ENCODE results near the gene FDX2.
A peak's percentile ranks its signal among the peaks of the same experiment; 100 is the strongest.
"Not testable (repeated sequence)": the region's sequence is repeated elsewhere in the genome, so short reads cannot be mapped to it uniquely, and the experiment has no call there.

Gene FDX2

DNA sequence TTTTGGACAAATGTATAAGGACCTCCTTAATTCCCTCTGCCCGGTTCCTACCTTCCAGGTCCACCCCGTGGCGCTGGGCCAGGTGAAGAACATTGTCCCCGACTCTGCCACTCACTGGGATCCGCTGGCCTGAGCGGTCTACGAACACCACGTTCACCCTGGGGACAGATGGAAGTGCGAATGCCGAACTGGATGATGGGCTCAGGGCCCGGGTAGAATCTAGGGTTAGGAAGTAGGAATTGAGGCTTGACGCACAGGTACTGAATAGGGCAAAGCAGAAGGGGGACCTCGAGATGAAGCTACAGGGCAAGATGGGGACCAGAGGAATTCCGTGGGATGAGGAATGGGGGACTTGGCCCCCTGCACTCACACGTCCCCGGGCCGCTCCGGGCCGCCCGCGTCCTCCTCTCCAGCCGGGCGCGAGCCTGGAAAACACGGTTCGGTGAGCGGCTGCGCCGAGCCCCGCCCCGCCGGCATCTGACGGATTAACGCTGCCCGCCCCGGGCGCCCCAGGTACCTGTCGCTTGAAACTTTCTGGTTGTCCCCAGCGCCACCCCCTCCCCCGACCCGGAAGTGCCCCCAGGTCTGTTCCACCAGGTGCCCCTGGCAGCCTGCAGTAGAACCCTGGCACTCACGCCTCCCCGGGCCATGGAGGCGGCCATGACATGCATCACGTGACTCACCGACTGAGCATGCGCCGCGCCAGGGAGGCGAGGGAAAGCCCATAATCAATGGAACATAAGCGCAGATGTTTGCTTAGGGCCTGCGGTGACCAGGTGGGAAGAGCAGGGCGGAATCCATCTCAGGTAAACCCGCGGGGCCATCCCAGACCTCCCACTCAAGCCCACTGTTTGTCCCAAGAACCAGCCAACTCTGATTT is at the start of gene FDX2:
FDX2 (minus strand) TSS at position 681 of the 880 bp plus-strand sequence; CDS start at position 662, 19 bp downstream.
- peak; percentile 86 for DNase-seq

DNA sequence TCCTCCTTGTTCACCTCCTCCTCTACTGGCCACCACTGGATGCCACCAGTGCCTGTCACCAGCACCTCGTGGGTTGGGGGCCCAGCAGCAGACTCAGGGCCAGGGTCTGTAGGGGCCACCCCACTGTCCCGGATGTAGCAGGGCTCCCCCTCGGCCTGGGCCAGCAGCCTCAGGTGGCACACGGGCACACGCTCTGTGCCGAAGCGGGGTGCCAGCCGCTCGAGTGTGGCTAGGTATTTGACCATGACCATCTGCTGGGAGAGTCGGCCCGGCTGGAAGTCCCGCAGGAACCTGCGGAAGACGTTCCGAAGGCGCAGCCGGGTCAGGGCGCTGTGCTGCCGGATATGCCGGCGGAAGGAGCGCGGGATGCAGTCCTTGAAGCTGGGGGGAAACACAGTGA is 49.7 kb upstream of the FDX2 start:
- no peak for DNase-seq

DNA sequence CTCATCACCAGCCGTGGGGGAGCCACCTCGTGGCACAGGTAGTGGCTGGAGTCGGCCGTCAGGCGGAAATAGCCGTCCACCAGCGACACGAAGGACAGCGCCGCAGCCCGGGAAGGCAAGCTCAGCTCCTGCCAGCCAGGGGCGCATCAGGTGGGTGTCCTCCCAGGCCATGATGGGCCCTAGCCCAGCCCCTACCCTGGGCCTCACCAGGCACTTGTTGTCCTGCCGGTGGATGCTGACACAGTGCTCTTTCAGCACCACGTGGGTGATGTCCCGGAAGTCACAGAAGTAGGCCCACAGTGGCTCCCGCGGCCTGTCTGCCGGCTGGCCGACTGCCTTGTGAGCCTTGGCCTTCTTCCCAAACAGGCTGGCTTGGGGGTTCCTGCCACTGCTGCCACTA is 48.8 kb upstream of the FDX2 start:
- DNase-seq, result no peak

GRCh38 chr19:10363789-10364281 is 48.0 kb upstream of the FDX2 start:
- DNase-seq, result no peak

- no peak for DNase-seq
Measured at GRCh38 chr19:10362259-10362658, 46.4 kb upstream of the FDX2 start.

- DNase-seq, result no peak
Measured at GRCh38 chr19:10361569-10362011, 45.8 kb upstream of the FDX2 start.

DNA sequence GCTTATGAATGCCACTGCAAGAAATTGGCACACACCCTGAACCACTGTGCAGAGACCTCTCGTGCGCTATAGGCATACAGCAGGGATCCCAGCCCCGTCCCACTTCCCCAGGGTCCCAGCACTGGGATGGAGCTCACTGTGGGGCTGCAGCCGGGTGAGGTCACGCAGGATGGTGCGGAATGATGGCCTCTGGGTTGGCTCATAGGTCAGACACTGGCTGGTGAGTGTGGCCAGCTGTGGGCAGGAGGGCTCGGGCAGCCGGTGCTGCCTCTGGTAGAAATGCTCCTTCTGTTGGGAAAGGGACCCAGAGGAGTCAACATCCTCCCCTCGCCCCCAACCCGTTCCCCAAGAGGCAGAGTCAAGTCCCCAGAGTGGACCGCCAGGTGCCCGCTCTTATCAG is 40.6 kb upstream of the FDX2 start:
- no peak for DNase-seq

- peak; percentile 31 for DNase-seq
Measured at GRCh38 chr19:10353793-10354391, 38.1 kb upstream of the FDX2 start.

DNA sequence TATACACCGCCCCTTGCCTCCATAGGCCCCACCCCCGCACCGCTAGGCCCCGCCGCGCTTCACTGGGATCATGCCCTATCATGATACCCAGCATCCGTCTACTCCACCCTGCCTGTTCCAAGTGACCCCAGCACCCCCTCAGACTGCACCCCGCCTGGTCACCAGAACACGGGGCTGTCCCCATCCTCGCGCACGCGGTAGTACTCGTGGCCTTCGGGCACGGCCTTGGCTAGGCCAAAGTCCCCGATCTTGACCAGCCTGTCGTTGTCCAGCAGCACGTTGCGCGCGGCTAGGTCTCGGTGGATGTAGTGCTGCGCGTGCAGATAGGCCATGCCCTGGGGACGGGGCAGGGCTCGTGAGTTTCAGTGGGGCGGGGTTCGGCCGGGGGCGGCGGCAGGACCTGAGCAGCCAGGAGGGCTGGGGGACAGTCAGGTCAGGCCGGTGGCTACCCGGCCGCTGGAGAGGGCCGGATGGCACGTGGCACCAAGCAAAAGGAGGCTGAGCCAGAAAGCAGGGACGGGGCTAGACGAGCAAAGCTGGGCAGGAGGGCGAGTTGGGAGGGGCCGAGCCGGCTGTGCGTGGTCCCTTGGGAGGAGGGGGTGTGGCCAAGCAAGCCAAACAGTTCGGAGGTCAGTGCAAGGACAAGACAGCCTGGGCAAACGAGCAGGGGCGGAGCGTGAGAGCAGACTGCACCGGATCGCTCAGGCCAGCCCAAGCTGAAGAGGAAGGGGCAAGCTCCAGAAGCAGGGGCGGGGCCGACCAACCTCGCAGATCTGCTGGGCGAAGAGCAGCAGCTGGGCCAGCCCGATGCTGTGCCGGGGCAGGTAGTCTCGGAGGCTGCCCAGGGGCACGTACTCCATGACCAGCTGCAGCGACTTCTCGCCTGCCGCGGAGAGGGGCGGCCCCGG is 37.2 kb upstream of the FDX2 start:
- no peak for DNase-seq

GRCh38 chr19:10346509-10346908 is 30.7 kb upstream of the FDX2 start:
- peak; percentile 61 for DNase-seq

DNA sequence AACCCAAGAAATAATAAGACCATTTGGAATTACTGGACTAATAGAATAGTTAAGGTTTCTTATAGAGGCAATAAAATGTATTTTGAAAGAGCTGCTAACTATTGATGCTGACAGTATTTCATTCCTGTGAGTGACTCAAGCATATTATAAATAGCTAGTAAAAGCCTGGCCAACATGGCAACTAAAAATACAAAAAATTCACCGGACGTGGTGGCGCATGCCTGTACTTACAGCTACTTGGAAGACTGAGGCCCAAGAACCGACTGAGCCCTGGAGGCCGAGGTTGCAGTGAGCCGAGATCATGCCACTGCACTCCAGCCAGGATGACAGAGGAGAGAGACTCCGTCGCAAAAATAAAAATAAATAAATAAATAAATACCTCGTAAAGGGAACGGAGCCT is 29.0 kb upstream of the FDX2 start:
- no peak for DNase-seq

GRCh38 chr19:10343495-10343894 is 27.7 kb upstream of the FDX2 start:
- DNase-seq, result no peak

DNA sequence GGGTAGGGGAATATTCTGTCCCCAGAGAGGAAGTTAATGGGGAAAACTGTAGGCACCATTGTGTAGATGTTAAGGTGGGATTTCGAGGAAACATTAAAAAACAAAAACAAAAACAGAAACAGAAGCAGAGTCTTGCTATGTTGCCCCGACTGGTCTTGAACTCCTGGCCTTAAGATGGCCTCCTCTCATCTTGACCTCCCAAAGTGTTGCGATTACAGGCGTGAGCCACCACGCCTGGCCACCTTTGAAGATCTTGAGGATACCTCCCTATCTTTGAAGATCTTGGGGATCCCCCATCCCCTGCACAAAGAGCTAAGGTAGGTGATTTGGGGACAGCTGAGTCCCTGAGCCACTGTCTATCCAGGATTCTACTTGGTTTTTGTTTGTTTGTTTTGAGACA is 24.2 kb upstream of the FDX2 start:
- no peak for DNase-seq

DNA sequence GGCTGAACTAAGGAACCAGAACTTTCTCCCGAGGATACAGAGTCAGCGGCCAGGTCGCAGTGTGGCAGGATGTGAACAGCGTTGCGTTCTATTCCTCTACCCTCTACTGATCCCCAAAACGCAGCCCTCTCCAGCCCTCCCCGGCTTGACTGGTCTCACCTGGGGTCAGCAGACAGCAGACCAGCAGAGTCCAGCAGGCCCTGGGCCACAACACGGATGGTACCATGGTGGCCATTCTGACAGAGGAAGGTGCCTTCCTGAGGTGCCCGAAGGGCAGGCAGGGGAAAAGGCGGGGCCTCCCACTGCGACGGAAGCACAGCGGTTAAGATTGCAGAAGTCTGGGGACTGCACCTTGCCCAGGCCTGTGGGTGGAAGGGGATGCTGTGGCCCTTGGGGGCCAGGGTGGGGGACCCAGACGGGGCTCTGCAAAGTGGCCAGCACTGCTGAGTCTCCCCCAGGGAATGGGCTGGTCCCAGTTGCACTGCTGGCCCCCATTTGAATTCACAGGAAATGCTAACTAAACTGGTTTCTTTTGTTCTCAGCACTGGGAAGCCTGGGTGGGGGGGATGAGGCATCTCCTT is 23.7 kb upstream of the FDX2 start, which contains the start of gene ICAM3:
ICAM3 (minus strand) TSS at position 245 of the 581 bp plus-strand sequence; CDS start at position 235, 10 bp downstream.
- peak; percentile 60 for DNase-seq

GRCh38 chr19:10338940-10339339 is 23.1 kb upstream of the FDX2 start:
- no peak for DNase-seq

- not testable (repeated sequence) for DNase-seq
Measured at GRCh38 chr19:10336725-10337124, 20.9 kb upstream of the FDX2 start.

- no peak for DNase-seq
Measured at GRCh38 chr19:10335352-10335985, 19.7 kb upstream of the FDX2 start.

- DNase-seq, result peak; percentile 22
Measured at GRCh38 chr19:10334588-10335351, 19.0 kb upstream of the FDX2 start.

DNA sequence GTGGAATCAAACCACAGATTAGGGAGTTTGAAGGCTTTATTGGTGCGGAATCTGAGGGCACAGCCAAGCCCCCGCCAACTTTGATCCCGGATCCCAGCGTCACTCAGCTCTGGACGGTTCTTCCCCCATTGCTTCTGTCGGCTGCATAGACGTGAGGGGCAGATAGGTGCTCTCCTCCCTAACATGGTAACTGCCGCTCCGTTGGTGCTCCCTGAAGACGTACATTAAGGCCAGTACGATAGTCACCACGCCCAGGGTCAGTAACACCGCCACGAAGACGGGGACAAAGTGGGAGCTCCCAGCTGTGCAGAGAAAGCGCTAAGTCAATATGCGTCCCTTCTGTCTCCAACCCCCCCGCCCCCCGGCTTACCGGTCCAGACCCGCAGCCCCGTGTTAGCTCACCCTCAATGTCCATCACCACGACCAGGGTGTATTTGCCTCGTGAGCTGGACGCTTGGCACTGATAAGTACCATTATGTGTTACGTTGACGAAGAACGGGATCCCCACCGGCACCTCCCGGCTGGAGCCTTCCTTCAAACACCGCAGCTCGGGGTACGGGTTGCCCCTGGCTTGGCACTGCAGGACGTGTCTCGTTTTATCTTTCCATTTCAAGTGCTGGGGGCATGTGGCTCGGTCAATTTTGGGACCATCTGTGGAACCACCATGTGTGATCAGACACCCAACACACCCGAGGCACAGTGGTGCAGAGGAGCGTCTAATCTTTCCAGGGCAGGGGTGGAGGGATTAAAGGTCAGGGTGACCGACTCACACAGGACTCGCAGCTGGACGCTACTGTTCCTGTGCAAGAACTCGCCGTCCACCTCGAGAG is 18.2 kb upstream of the FDX2 start:
- no peak for DNase-seq
